Neural cell (in vitro differentiated cells): ENCODE data around the gene TPBGL. TPM values are rescaled to one million over a fixed set of nuclear protein-coding genes. Genes with fewer than 3 reads are reported as not detected.

Experiments
- H2AFZ ChIP-seq: fragments of 200-600, 300-800 bp; sonication (generic), shearing (Covaris generic); 2 replicates; pipeline ENCODE4 v1.6.0; 2014; ENCODE audit warnings: low read depth, mild to moderate bottlenecking, antibody characterized with exemption, low read length, moderate library complexity
- H3F3A ChIP-seq: fragments of 200-600 bp; shearing (Covaris generic); 2 replicates; pipeline ENCODE4 v1.6.1; 2016; ENCODE audit warnings: mild to moderate bottlenecking, moderate library complexity, mixed read lengths, antibody characterized with exemption, low read length; ENCODE audit not compliant: insufficient read depth, poor library complexity, severe bottlenecking
- H3K27ac ChIP-seq: fragments of 200-600, 300-800 bp; sonication (generic), shearing (Covaris generic); 2 replicates; pipeline ENCODE4 v1.5.1; 2014; ENCODE audit warnings: mild to moderate bottlenecking, low read length, moderate library complexity
- H3K27me3 ChIP-seq: fragments of 300-800, 200-600 bp; sonication (generic), shearing (Covaris generic); 2 replicates; pipeline ENCODE4 v1.6.0; 2014; ENCODE audit warnings: mild to moderate bottlenecking, low read depth, low read length, moderate library complexity; ENCODE audit not compliant: insufficient read depth
- H3K36me3 ChIP-seq: fragments of 300-800, 200-600 bp; sonication (generic), shearing (Covaris generic); 2 replicates; pipeline ENCODE4 v1.5.1; 2014; ENCODE audit warnings: mild to moderate bottlenecking, antibody characterized with exemption, low read length, moderate library complexity; ENCODE audit not compliant: insufficient read depth
- H3K4me2 ChIP-seq: fragments of 300-800, 200-600 bp; sonication (generic), shearing (Covaris generic); 2 replicates; pipeline ENCODE4 v1.6.0; 2014; ENCODE audit warnings: mild to moderate bottlenecking, low read length
- H3K4me3 ChIP-seq: fragments of 300-800, 200-600 bp; sonication (generic), shearing (Covaris generic); 2 replicates; pipeline ENCODE4 v1.5.1; 2014; ENCODE audit warnings: mild to moderate bottlenecking, low read length, moderate library complexity
- H3K79me2 ChIP-seq: fragments of 200-600 bp; shearing (Covaris generic); replicated peaks from 2 replicates; pipeline ENCODE4 v1.6.0; 2014; ENCODE audit warnings: mild to moderate bottlenecking, low read length, moderate library complexity; ENCODE audit not compliant: insufficient read depth
- H3K9ac ChIP-seq: fragments of 300-800, 200-600 bp; sonication (generic), shearing (Covaris generic); 2 replicates; pipeline ENCODE4 v1.6.1; 2016; ENCODE audit warnings: mild to moderate bottlenecking, low read length, mixed read lengths
- H3K9me2 ChIP-seq: fragments of 200-600 bp; shearing (Covaris generic); 2 replicates; pipeline ENCODE4 v1.6.1; 2016; ENCODE audit warnings: mild to moderate bottlenecking, low read length, mixed read lengths; ENCODE audit not compliant: insufficient read depth
- H3K9me3 ChIP-seq: fragments of 200-600, 300-800 bp; sonication (generic), shearing (Covaris generic); 2 replicates; pipeline ENCODE4 v1.6.1; 2016; ENCODE audit warnings: mild to moderate bottlenecking, mixed run types, low read length, moderate library complexity, mixed read lengths
- H4K20me1 ChIP-seq: fragments of 200-600 bp; shearing (Covaris generic); 2 replicates; pipeline ENCODE4 v1.6.1; 2016; ENCODE audit warnings: mild to moderate bottlenecking, mixed run types; ENCODE audit not compliant: insufficient read depth
- EP300 ChIP-seq: fragments of 450-650 bp; conservative IDR thresholded peaks from 2 replicates; pipeline ENCODE4 v1.6.1; 2014; ENCODE audit warnings: antibody characterized with exemption, mild to moderate bottlenecking, moderate library complexity; ENCODE audit not compliant: poor library complexity, severe bottlenecking
- EZH2 ChIP-seq: fragments of 200-600, 300-800 bp; shearing (Covaris generic), sonication (generic); IDR thresholded peaks from 2 replicates; pipeline ENCODE4 v1.6.1; 2014; ENCODE audit warnings: antibody characterized with exemption, low read length, borderline replicate concordance, mild to moderate bottlenecking; ENCODE audit not compliant: insufficient read depth, poor library complexity, severe bottlenecking
- MXI1 ChIP-seq: fragments of 450-650 bp; conservative IDR thresholded peaks from 2 replicates; pipeline ENCODE4 v1.6.1; 2014; ENCODE audit warnings: antibody characterized with exemption, mild to moderate bottlenecking; ENCODE audit not compliant: poor library complexity, severe bottlenecking
- POLR2AphosphoS5 ChIP-seq: IDR thresholded peaks from 2 replicates; pipeline ENCODE4 v1.6.1; 2012
- RAD21 ChIP-seq: fragments of 450-650 bp; conservative IDR thresholded peaks from 2 replicates; pipeline ENCODE4 v1.6.1; 2014; ENCODE audit warnings: antibody characterized with exemption, mild to moderate bottlenecking, moderate library complexity
- REST ChIP-seq: IDR thresholded peaks from 2 replicates; pipeline ENCODE4 v1.6.1; 2012; ENCODE audit warnings: borderline replicate concordance
- SMC3 ChIP-seq: fragments of 450-650 bp; conservative IDR thresholded peaks from 2 replicates; pipeline ENCODE4 v1.6.1; 2014; ENCODE audit warnings: antibody characterized with exemption, mild to moderate bottlenecking, moderate library complexity; ENCODE audit not compliant: poor library complexity
- TAF1 ChIP-seq: IDR thresholded peaks from 2 replicates; pipeline ENCODE4 v1.6.1; 2012; ENCODE audit warnings: low read depth
- polyA plus RNA-seq: library from polyadenylated mRNA; depleted of rRNA; stranded (reverse); fragments of >200 nt; gene quantifications from 2 replicates; pipeline ENCODE4 v1.2.3, GENCODE V29; 2014
- TF ChIP-seq, protein P1 (sequence below): fragments of 450-650 bp; IDR thresholded peaks from 2 replicates; pipeline ENCODE4 v1.5.1; 2014; ENCODE audit warnings: antibody characterized with exemption, mild to moderate bottlenecking, moderate library complexity; ENCODE audit not compliant: poor library complexity, severe bottlenecking

The TPBGL gene
- polyA plus RNA-seq, 1 donor from 2014 or later, result not detected

GRCh38 chr11:75262436-75262835, 21.9 kb downstream of the TPBGL start:
- no peak for TF ChIP-seq SMC3
- no peak for TF ChIP-seq POLR2AphosphoS5
- TF ChIP-seq TAF1, result no peak
- no peak for TF ChIP-seq RAD21
- TF ChIP-seq EP300, result no peak
- TF ChIP-seq REST, result no peak
- TF ChIP-seq MXI1, result no peak
- TF ChIP-seq, protein P1, sequence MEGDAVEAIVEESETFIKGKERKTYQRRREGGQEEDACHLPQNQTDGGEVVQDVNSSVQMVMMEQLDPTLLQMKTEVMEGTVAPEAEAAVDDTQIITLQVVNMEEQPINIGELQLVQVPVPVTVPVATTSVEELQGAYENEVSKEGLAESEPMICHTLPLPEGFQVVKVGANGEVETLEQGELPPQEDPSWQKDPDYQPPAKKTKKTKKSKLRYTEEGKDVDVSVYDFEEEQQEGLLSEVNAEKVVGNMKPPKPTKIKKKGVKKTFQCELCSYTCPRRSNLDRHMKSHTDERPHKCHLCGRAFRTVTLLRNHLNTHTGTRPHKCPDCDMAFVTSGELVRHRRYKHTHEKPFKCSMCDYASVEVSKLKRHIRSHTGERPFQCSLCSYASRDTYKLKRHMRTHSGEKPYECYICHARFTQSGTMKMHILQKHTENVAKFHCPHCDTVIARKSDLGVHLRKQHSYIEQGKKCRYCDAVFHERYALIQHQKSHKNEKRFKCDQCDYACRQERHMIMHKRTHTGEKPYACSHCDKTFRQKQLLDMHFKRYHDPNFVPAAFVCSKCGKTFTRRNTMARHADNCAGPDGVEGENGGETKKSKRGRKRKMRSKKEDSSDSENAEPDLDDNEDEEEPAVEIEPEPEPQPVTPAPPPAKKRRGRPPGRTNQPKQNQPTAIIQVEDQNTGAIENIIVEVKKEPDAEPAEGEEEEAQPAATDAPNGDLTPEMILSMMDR, result no peak
- no peak for TF ChIP-seq EZH2
- Histone ChIP-seq H3K36me3 (no peaks in the 10 kb centered on the region), H3K9me2 (no peaks in the 10 kb centered on the region), H3K9ac (no peak overlapping the region), H3F3A (no peaks in the 10 kb centered on the region), H3K79me2 (no peaks in the 10 kb centered on the region), H2AFZ (no peak overlapping the region), H3K4me3 (no peak overlapping the region), H3K4me2 (no peak overlapping the region), H3K27me3 (no peaks in the 10 kb centered on the region), H3K27ac (no peak overlapping the region), H4K20me1 (no peaks in the 10 kb centered on the region), H3K9me3 (no peaks in the 10 kb centered on the region)

- no peaks in the 10 kb centered on the region for H3K27me3 ChIP-seq
- H3K9me3 ChIP-seq, result no peaks in the 10 kb centered on the region
- no peaks in the 10 kb centered on the region for H3K9me2 ChIP-seq
- H3K4me2 ChIP-seq, result no peak overlapping the region
- H3K9ac ChIP-seq, result no peak overlapping the region
- no peaks in the 10 kb centered on the region for H4K20me1 ChIP-seq
- H3K36me3 ChIP-seq, result no peaks in the 10 kb centered on the region
- no peaks in the 10 kb centered on the region for H3K79me2 ChIP-seq
- H3K4me3 ChIP-seq, result no peak overlapping the region
- TF ChIP-seq REST, result no peak
- TF ChIP-seq, protein P1, result no peak
- TF ChIP-seq RAD21, result no peak
- TF ChIP-seq POLR2AphosphoS5, result no peak
- H3F3A ChIP-seq, result no peaks in the 10 kb centered on the region
- no peak overlapping the region for H3K27ac ChIP-seq
- no peak overlapping the region for H2AFZ ChIP-seq
Observed at GRCh38 chr11:75262961-75263852, 22.6 kb downstream of the TPBGL start.
